CD4-positive, alpha-beta T cell treated with Interleukin-21 for 1 hour (primary cell): ENCODE data around the gene MLPH.
"Not testable (repeated sequence)": the region's sequence is repeated elsewhere in the genome, so short reads cannot be mapped to it uniquely, and the experiment has no call there.

ENCODE experiments used
- DNase-seq: peaks from one replicate; pipeline ENCODE4 v3.0.0-alpha.2; 2020

Gene MLPH

GRCh38 chr2:237592425-237592980 is 105.5 kb downstream of the MLPH start:
- no peak for DNase-seq

GRCh38 chr2:237593036-237593435 is 106.0 kb downstream of the MLPH start:
- no peak for DNase-seq

GRCh38 chr2:237593596-237594320 is 106.7 kb downstream of the MLPH start:
- no peak for DNase-seq

GRCh38 chr2:237594514-237594871 is 107.4 kb downstream of the MLPH start:
- DNase-seq, result no peak

- not testable (repeated sequence) for DNase-seq
Measured at GRCh38 chr2:237595829-237596519, 108.9 kb downstream of the MLPH start.

- no peak for DNase-seq
Measured at GRCh38 chr2:237596520-237597195, 109.6 kb downstream of the MLPH start.

GRCh38 chr2:237597196-237598145 is 110.4 kb downstream of the MLPH start:
- DNase-seq, result no peak

- DNase-seq, result no peak
Measured at GRCh38 chr2:237598468-237599208, 111.6 kb downstream of the MLPH start.

- DNase-seq, result no peak
Measured at GRCh38 chr2:237599465-237600110, 112.5 kb downstream of the MLPH start.

GRCh38 chr2:237600205-237600846 is 113.3 kb downstream of the MLPH start:
- no peak for DNase-seq

GRCh38 chr2:237601453-237602116 is 114.5 kb downstream of the MLPH start:
- no peak for DNase-seq

- DNase-seq, result no peak
Measured at GRCh38 chr2:237602409-237602808, 115.4 kb downstream of the MLPH start.

GRCh38 chr2:237603049-237603717 is 116.1 kb downstream of the MLPH start:
- no peak for DNase-seq

GRCh38 chr2:237603718-237604362 is 116.8 kb downstream of the MLPH start:
- DNase-seq, result peak; percentile 87

- no peak for DNase-seq
Measured at GRCh38 chr2:237604391-237604790, 117.3 kb downstream of the MLPH start.
